ENCODE measurements around the gene ASIC4.

The ASIC4 gene

GRCh38 chr2:219537657-219538488 lies 23.6 kb downstream of the ASIC4 start:
- DNase-seq = no peak

DNA sequence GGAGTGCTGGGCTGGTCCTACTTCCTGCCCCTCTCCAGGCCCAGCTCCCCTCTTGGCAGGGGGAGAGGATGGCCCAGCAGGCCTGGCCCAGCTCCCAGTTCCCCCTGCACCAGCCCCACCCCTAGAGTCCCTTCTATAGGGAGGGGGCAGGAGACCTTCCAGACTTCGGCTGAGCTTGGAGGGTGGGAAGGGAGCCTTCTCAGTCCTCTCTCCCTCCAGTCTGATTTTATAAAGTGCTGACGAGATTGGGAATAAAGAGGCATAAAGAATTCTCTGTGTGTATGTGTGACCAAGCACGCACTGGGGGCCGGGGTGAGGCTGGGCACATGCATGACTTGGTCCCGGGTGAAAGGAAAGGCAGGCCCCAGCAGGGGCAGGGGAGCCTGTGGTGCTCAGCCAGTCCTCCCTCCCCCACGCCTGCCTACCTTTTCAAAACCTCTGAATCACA lies 24.2 kb downstream of the ASIC4 start:
- no peak for DNase-seq

DNA sequence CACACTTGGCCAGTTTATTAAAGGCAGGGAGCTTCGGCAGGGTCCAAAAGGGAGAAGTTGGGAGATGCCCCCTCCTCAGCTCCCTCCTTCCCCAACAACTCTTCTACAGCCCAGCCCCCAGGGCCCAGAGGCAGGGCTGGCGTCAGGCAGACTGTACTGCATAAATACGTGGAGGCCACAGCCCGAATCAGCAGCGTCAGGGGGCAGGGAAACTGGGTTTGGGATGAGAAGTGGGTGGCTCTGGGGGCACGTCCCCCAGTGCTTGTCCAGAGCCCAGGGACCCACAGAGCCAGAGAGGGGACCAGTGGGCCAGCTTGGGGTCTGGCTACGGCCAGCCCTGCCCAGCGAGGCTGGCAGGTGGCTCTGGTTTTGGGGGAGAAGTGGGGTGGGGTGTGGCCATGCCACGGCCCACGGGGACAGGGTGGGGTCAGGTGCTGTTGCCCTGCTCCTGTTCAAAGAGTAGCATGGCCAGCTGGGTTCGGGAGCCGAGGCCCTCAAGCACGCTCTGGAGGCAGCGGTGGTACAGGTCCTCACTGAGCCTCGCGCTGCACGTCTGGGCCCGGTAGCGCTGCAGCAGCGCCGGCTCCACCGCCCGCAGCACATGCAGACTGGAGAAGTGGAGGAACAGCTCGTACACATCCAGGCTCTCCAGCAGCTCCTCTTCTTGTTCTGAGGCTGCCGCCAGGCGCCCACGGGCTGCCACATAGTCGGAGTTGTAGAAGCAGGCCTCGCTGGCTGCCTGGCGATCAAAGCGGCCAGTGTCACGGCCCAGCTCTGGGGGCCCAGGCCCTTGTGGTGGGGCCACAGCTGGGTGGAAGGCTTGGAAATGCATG lies 24.9 kb downstream of the ASIC4 start:
- no peak for DNase-seq

DNA sequence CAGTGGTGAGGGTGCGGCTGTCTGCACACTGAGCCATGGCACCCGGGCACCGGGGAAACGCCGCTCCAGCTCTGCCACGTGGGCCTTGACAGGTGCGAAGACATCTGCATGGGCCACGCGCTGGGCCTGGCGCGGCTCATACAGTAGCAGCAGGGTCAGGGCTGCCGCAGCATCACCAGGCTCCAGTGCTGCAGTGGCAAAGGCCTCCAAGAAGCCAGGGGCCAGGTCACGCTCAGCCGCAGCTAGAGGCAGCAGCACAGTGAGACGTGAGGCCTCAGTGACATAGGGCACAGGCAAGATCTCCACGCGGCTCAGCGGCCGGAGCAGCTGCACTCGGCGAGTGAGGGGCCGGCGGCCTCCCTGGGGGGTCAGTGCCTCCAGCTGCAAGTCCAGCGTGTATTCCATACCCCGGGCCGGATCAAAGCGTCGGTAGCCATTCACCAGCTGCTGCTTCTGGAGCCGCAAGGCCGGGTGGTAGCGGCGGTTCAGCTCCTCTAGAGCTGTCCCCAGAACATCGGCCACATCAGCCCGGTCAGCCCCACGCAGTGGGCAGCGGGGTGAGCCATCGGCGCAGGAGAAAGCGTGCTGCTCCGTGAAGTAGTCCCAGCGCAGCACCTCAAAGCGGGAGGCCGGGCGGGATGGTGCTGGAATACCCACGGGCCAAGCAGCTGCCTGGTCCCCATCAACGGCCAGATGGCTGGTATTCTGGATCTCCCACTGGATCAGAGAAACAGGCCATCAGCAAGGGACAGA lies 25.8 kb downstream of the ASIC4 start:
- DNase-seq = no peak

GRCh38 chr2:219540784-219541504 lies 26.7 kb downstream of the ASIC4 start:
- no peak for DNase-seq

GRCh38 chr2:219541611-219542180 lies 27.4 kb downstream of the ASIC4 start:
- peak; percentile 81 for DNase-seq

GRCh38 chr2:219542931-219543595 lies 28.8 kb downstream of the ASIC4 start:
- no peak for DNase-seq

- DNase-seq = peak; percentile 97
Observed at GRCh38 chr2:219543596-219544358, 29.5 kb downstream of the ASIC4 start, which contains the start of the genes CHPF and TMEM198. CHPF (minus strand) TSS chr2:219543809; CDS start chr2:219543538, 271 bp downstream. TMEM198 (plus strand) TSS chr2:219544028; CDS start chr2:219544728, 700 bp downstream.

DNA sequence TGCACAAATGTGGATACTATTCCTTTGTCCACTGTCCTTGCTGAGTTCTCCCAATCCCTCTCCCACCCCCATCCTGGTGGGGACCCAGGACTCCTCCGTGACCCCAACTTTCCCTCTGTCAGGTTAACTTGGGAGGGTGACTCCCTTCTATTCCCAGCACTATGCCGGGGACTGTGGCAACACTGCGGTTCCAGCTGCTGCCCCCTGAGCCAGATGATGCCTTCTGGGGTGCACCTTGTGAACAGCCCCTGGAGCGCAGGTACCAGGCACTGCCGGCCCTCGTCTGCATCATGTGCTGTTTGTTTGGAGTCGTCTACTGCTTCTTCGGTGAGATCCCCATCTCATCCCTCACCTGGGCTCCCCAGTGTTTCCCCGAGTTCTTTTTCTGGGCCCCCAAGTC lies 30.3 kb downstream of the ASIC4 start:
- no peak for DNase-seq

GRCh38 chr2:219545295-219545942 lies 31.1 kb downstream of the ASIC4 start:
- DNase-seq = no peak

DNA sequence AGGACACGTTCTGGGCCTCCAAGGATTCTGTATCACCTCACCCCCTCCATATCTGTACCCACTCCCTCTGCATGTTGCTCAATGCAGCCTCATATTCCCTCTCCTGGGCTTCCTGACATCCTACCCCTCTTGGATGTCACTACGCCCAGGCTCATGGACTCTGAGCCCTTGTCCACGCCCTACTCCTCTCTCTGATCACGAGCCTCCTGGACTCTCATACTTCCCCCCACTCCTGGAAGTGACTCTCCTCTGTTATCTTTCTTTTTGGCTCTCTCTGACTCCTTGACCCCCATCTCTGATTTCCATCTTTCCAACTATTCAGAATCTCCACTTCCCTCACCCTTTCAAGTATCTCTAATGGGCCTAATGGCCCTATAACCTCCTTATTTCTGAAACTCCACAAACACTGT lies 31.7 kb downstream of the ASIC4 start:
- no peak for DNase-seq

DNA sequence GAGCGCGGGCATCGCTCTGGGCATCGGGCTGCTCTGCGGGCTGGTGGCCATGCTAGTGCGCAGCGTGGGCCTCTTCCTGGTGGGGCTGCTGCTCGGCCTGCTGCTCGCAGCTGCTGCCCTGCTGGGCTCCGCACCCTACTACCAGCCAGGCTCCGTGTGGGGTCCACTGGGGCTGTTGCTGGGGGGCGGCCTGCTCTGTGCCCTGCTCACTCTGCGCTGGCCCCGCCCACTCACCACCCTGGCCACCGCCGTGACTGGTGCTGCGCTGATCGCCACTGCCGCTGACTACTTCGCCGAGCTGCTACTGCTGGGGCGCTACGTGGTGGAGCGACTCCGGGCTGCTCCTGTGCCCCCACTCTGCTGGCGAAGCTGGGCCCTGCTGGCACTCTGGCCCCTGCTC lies 33.3 kb downstream of the ASIC4 start:
- DNase-seq = no peak

DNA sequence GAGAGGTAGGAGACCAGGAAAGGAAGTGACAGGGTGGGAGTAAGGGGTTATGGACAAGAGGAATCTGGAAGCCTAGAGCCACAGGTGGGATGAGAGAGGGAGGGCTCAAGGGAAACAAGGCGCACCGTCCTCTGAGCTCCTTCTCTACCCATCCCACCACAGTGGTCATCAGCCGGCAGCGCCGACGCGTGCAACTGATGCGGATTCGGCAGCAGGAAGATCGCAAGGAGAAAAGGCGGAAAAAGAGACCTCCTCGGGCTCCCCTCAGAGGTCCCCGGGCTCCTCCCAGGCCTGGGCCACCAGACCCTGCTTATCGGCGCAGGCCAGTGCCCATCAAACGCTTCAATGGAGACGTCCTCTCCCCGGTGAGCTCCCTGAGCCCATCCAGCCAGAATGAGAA lies 34.7 kb downstream of the ASIC4 start:
- no peak for DNase-seq

DNA sequence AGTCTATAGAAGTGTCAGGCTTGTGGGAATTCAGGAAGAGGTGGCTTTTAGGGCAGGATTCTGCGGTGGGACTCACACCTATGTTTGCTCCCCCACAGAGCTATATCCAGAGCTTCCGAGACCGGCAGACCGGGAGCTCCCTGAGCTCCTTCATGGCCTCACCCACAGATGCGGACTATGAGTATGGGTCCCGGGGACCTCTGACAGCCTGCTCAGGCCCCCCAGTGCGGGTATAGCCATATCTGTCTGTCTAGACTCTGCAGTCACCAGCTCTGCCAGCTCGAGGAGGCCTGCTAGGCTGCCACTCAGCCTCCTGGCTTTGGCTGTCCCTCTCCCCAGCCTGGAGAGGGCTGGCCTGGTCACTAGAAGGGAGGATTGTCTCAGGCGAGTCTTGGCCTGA lies 35.3 kb downstream of the ASIC4 start:
- DNase-seq = no peak

- peak; percentile 30 for DNase-seq
Observed at GRCh38 chr2:219551441-219552381, 37.4 kb downstream of the ASIC4 start.

DNA sequence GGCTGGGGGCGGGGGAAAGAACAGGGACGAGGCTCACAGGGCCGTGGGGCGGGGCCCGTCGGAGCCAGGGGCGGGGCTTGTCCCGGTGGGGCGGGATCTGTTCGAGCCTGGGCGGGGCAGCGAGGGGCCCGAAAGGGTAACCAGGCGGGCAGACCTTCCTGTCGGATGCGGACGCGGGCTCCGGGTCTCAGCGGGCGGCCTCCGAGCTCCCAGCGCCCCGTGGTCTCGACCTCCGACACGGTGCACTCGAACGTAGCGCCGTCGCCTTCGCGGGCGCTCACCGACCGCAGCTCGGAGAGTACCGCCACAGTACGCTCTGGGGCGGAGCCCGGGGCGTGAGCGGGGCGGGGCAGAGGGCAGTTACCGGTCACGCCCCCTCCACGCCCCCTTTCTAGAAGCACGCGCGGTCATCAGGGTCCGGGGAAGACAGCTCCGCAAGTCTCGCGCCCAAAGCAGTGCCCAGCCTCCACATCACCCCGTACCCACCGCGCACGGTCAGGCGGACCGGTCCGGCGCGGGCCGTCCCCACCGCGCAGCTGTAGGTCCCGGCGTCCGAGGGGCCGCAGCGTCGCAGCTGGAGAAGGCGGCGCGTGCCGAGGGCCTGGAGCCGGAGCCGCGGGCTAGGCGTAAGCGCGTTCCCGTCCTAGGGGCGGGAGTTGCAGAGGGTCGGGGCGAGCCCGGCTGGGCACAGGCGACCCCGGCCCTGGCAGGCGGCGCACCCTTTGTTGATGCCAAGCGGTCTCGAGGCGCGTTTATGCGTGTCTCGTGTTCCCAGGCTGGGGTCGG lies 38.3 kb downstream of the ASIC4 start:
- peak; percentile 83 for DNase-seq

- DNase-seq = no peak
Observed at GRCh38 chr2:219553168-219553417, 38.8 kb downstream of the ASIC4 start.

DNA sequence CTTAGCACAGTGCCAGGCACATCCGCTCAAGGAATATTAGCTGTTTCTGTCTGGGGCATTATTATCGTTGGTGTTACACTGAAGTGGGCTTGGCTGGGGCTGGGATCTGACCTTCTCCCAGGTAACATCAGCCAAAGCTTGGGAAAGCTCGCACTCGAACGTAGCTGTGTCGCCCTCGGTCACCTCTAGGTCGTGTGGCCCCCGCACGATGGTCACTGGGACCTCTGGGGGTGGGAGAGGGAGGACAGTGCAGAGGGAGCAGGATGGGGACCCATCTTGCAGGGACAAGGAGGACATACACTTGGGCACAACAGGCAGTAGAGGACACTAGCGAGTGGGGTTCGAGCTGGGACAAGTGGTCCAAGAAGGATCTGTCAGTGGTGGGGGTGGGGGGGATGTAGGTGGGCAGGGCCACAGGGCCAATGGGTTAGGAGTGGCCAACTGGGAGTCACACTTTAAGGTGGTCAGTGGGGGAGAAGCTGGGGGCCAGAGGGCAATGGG lies 39.2 kb downstream of the ASIC4 start:
- DNase-seq = no peak
